Aorta (tissue), 5 donors: Measurements from ENCODE around the gene ZBTB5. TPM values are rescaled to one million over a fixed set of nuclear protein-coding genes. Genes with fewer than 3 reads are reported as not detected.
"Not testable (repeated sequence)": the region's sequence is repeated elsewhere in the genome, so short reads cannot be mapped to it uniquely, and the experiment has no call there.

Experiments
- ATAC-seq: fragments of 200-7000 bp; cut with Tn5 transposase; one replicate; pipeline ENCODE4 v1.9.1; 2022; ENCODE audit warnings: moderate library complexity; ENCODE audit not compliant: low FRiP score
- DNase-seq, 2 donors: peaks; one replicate each; pipeline ENCODE4 v3.0.0-alpha.2; 2020
- H3K27ac ChIP-seq, 2 donors: one replicate each; pipeline ENCODE4 v1.5.1; 2013; ENCODE audit warnings: low read length in 2 of 2, mild to moderate bottlenecking in 2 of 2, moderate library complexity in 2 of 2, control low read depth in 1 of 2, inconsistent platforms in 1 of 2, low read depth in 1 of 2
- H3K27me3 ChIP-seq, 2 donors: one replicate each; pipeline ENCODE4 v1.6.1; 2013; ENCODE audit warnings: control low read depth in 1 of 2, low read length in 1 of 2, mild to moderate bottlenecking in 1 of 2, moderate library complexity in 1 of 2; ENCODE audit not compliant: insufficient read depth in 2 of 2, control insufficient read depth in 1 of 2
- H3K36me3 ChIP-seq, 2 donors: one replicate each; pipeline ENCODE4 v1.6.1; 2013; ENCODE audit warnings: control low read depth in 1 of 2, low read length in 1 of 2, mild to moderate bottlenecking in 1 of 2; ENCODE audit not compliant: insufficient read depth in 2 of 2, control insufficient read depth in 1 of 2
- H3K4me1 ChIP-seq, 2 donors: one replicate each; pipeline ENCODE4 v1.6.1; 2013; ENCODE audit warnings: low read length in 2 of 2, control low read depth in 1 of 2, mild to moderate bottlenecking in 1 of 2, moderate library complexity in 1 of 2; ENCODE audit not compliant: insufficient read depth in 2 of 2, control insufficient read depth in 1 of 2
- H3K4me3 ChIP-seq, 2 donors: one replicate each; pipeline ENCODE4 v1.5.1; 2013; ENCODE audit warnings: low read length in 2 of 2, control low read depth in 1 of 2, mild to moderate bottlenecking in 1 of 2
- H3K9me3 ChIP-seq: one replicate; pipeline ENCODE4 v1.6.1; 2013; ENCODE audit warnings: mild to moderate bottlenecking, low read length; ENCODE audit not compliant: control insufficient read depth
- WGBS, 2 donors: extraction: QIAGEN DNeasy Blood & Tissue Kit; methylation state at CpG; one replicate each; pipeline ENCODE4 v1.1.7; 2013; 5-methylcytosine and 5-hydroxymethylcytosine counted together
- intact Hi-C, 2 donors: fragments of 100-400 bp; cut with DNase I; formaldehyde crosslinking; loops; one replicate each; pipeline versions ENCODE4 v1.14.2 to v1.15.0; 2022
- polyA plus RNA-seq, 2 donors: library from polyadenylated mRNA; stranded (reverse); fragments of 200-250 nt; gene quantifications; one replicate each; pipeline ENCODE4 v1.2.3, GENCODE V29; 2013
- total RNA-seq, 2 donors: library from RNA; stranded (reverse); fragmentation: NEBNext Ultra II Directional; extraction: Animal tissue kit (Norgen Biotek cat#: 25700); gene quantifications; one replicate each; pipeline ENCODE4 v1.2.1, GENCODE V29; 2021
- donor health status: healthy with polysubstance abuse.
- donor health status: Bipolar disorder and iron deficiency.
- donor health status: DM: no; HTN: no; CAD: no.
- donor health status: DM: no; HTN: no; CAD: no.
- donor health status: DM: yes; HTN: yes; CAD: no.

ZBTB5 gene
- total and polyA plus RNA-seq, 4 donors: 2.4 to 11.4 (median 9.4) TPM

DNA sequence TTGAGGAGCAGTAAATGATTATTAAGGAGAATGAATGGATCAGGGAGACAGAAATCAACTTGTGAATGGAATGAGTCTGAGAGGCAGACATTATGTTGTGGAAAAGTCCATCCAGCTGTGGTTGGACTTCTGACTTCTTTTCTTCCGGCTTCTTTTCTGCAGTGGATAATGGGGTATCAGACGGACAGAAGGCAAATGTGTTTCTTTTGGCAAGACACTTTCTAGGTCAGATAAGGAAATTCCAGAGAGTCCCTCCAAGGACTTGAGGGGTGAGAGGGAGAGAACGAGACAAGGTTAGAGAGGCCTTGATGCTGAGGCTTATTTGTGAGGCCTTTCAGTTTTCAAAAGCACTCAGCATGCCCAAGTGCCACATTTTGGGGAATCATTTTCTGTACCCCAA lies 59.9 kb downstream of the ZBTB5 start:
- no peak for DNase-seq
- intact Hi-C loops: no loop called here
- H3K27ac ChIP-seq: no peak overlapping the region
- ATAC-seq: no peak
- H3K36me3 ChIP-seq: no peaks in the 10 kb centered on the region
- H3K27me3 ChIP-seq: no peaks in the 10 kb centered on the region
- 12% methylated on average over 3 of the region's 3 CpGs for WGBS, 2 donors
- H3K9me3 ChIP-seq: no peaks in the 10 kb centered on the region
- no peaks in the 10 kb centered on the region for H3K4me1 ChIP-seq
- no peak overlapping the region for H3K4me3 ChIP-seq

DNA sequence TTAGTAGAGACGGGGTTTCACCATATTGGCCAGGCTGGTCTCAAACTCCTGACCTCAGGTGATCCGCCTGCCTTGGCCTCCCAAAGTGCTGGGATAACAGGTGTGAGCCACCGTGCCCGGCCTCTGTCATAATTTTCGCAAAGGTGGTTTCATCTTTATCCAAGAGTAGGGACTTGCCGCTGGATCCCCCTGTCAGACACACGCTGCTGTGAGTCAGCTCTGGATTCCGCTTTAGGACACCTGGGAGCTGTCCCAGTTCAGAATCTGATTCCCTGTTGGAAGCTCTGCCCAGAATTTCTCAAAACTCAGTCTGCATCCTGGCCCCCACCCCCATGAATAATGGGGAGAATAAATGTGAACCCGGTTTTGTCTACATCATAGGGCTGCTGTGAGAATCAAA lies 60.7 kb downstream of the ZBTB5 start:
- WGBS, 2 donors: 91 to 95% methylated on average over 9 of the region's 9 CpGs
- DNase-seq: no peak
- Histone ChIP-seq H3K27me3 (no peaks in the 10 kb centered on the region), H3K9me3 (no peaks in the 10 kb centered on the region), H3K36me3 (no peaks in the 10 kb centered on the region), H3K27ac (no peak overlapping the region), H3K4me3 (no peak overlapping the region), H3K4me1 (no peaks in the 10 kb centered on the region)
- ATAC-seq: no peak
- intact Hi-C loops: no loop called here

- H3K4me1 ChIP-seq: no peaks in the 10 kb centered on the region
- no peaks in the 10 kb centered on the region for H3K9me3 ChIP-seq
- 58 to 67% methylated on average over 2 of the region's 2 CpGs for WGBS, 2 donors
- intact Hi-C loops: no loop called here
- H3K36me3 ChIP-seq: no peaks in the 10 kb centered on the region
- DNase-seq (no peak), ATAC-seq (no peak)
- H3K27me3 ChIP-seq: no peaks in the 10 kb centered on the region
- no peak overlapping the region for H3K27ac ChIP-seq
- no peak overlapping the region for H3K4me3 ChIP-seq
Observed at GRCh38 chr9:37399336-37399735, 65.9 kb downstream of the ZBTB5 start.

DNA sequence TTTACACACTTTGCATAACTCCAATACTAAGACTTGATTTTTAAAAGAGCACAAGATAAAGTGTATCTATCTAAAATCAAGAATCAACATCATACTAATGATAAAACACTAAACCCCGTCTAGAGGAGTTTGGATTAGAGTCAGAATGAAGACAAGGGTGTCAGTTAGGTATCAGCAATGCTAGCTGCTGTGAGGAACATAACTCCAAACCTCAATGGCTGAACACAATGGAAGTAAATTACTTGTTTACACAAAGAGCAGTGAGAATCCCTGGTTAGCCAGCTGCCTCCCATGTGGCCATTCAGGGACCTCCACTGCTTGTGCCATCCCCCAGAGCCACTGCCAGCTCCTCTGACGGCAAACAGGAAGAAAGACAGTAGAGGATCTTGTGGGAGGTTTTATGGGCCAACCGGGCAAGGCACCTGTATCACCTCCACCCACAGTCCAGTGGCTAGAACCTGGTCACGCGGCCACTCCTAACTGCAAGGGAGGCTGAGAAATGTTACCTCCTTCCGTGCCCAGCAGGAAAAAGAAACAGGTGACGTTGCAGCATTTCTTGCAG lies 66.7 kb downstream of the ZBTB5 start:
- Histone ChIP-seq H3K36me3 (no peaks in the 10 kb centered on the region), H3K4me1 (no peaks in the 10 kb centered on the region), H3K9me3 (no peaks in the 10 kb centered on the region), H3K4me3 (no peak overlapping the region), H3K27ac (no peak overlapping the region), H3K27me3 (no peaks in the 10 kb centered on the region)
- ATAC-seq (no peak), DNase-seq (no peak)
- intact Hi-C loops: no loop called here
- 81 to 87% methylated on average over 7 of the region's 7 CpGs for WGBS, 2 donors

- H3K27me3 ChIP-seq, DNase-seq, H3K36me3 ChIP-seq, H3K9me3 ChIP-seq, H3K27ac ChIP-seq, H3K4me3 ChIP-seq, intact Hi-C loops, H3K4me1 ChIP-seq, ATAC-seq: not testable (repeated sequence)
- 96 to 98% methylated on average over 3 of the region's 3 CpGs for WGBS, 2 donors
Observed at GRCh38 chr9:37397948-37398347, 67.3 kb downstream of the ZBTB5 start.

GRCh38 chr9:37395663-37396062 lies 69.6 kb downstream of the ZBTB5 start:
- Histone ChIP-seq H3K9me3 (no peaks in the 10 kb centered on the region), H3K27ac (no peak overlapping the region), H3K4me1 (no peaks in the 10 kb centered on the region), H3K36me3 (no peaks in the 10 kb centered on the region), H3K4me3 (no peak overlapping the region), H3K27me3 (no peaks in the 10 kb centered on the region)
- WGBS, 2 donors: 82 to 83% methylated on average over 8 of the region's 8 CpGs
- DNase-seq (no peak), ATAC-seq (no peak)
- intact Hi-C loops: no loop called here

DNA sequence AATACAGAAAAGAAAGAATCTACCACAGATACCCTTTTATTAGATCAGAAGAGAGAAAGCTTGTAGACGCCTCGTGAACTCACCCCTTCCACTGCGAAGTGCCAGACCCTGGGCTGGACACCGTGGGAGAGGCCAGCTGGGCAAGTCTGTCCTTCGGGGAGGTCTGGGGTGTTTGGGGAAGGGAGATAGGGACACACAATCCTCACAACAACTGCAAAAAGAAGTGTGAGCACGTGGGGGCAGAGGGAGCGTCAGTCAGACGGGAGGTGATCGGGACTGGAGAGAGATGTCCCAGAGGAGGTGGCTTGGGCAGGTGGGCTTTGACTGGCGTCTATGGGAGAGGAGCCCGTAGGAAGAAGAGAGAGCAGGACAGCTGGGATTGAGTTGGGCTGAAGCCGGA lies 70.0 kb downstream of the ZBTB5 start:
- Histone ChIP-seq H3K36me3 (no peaks in the 10 kb centered on the region), H3K27me3 (no peaks in the 10 kb centered on the region), H3K4me3 (no peak overlapping the region), H3K9me3 (no peaks in the 10 kb centered on the region), H3K4me1 (no peaks in the 10 kb centered on the region), H3K27ac (no peak overlapping the region)
- ATAC-seq (no peak), DNase-seq (no peak)
- WGBS, 2 donors: 70 to 72% methylated on average over 12 of the region's 12 CpGs
- intact Hi-C loops: no loop called here

GRCh38 chr9:37392272-37392671 lies 73.0 kb downstream of the ZBTB5 start:
- no peaks in the 10 kb centered on the region for H3K4me1 ChIP-seq
- no peak overlapping the region for H3K27ac ChIP-seq
- DNase-seq (no peak), ATAC-seq (no peak)
- H3K36me3 ChIP-seq: no peaks in the 10 kb centered on the region
- H3K4me3 ChIP-seq: no peak overlapping the region
- intact Hi-C loops: no loop called here
- no peaks in the 10 kb centered on the region for H3K27me3 ChIP-seq
- no peaks in the 10 kb centered on the region for H3K9me3 ChIP-seq
- 73 to 76% methylated on average over 8 of the region's 8 CpGs for WGBS, 2 donors

DNA sequence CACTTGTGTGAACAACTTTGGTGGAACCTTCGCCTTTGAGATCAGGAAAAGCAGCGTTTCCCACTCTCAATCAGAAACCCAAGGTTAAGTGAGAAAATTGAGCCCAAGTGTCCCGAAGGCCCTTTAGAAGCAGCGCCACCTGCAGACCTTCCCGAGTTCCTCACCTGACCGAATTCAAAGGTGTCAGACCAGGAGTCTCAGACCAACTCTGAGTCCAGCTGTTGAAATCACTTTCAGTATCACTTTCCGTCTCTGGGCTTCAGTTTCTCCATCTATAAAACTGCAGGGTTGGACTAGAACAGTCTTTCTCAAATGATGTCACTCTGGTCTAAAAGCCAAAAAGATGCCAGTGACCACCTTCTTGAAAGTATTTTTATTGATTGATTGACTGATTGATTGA lies 74.5 kb downstream of the ZBTB5 start:
- no peak for ATAC-seq
- H3K36me3 ChIP-seq: no peaks in the 10 kb centered on the region
- H3K27me3 ChIP-seq: no peaks in the 10 kb centered on the region
- WGBS, 2 donors: 39% methylated on average over 7 of the region's 7 CpGs
- intact Hi-C loops: no loop called here
- DNase-seq: no peak
- H3K4me3 ChIP-seq: no peak overlapping the region
- H3K4me1 ChIP-seq: no peaks in the 10 kb centered on the region
- no peaks in the 10 kb centered on the region for H3K9me3 ChIP-seq
- no peak overlapping the region for H3K27ac ChIP-seq
